Smooth muscle cell (in vitro differentiated cells): ENCODE measurements around the gene WWTR1. TPM values are rescaled to one million over a fixed set of nuclear protein-coding genes. Genes with fewer than 3 reads are reported as not detected.

Source experiments
- DNase-seq: peaks from one replicate; lab custom pipeline; 2025; ENCODE audit not compliant: unreplicated experiment; lab: John Stamatoyannopoulos, UW
- H2AFZ ChIP-seq: fragments of 200-600 bp; sonication (generic); 2 replicates; pipeline ENCODE4 v1.6.0; 2016; ENCODE audit warnings: antibody characterized with exemption, low read depth, mild to moderate bottlenecking
- H3F3A ChIP-seq: fragments of 200-600 bp; sonication (generic); 2 replicates; pipeline ENCODE4 v1.6.0; 2017; ENCODE audit warnings: antibody characterized with exemption, low read depth
- H3K27ac ChIP-seq: fragments of 200-600 bp; sonication (generic); 2 replicates; pipeline ENCODE4 v1.5.1; 2016; ENCODE audit warnings: low read depth, mild to moderate bottlenecking
- H3K27me3 ChIP-seq: fragments of 200-600 bp; sonication (generic); 2 replicates; pipeline ENCODE4 v1.6.1; 2016; ENCODE audit warnings: low read depth, mild to moderate bottlenecking
- H3K36me3 ChIP-seq: fragments of 200-600 bp; sonication (generic); 2 replicates; pipeline ENCODE4 v1.5.1; 2016; ENCODE audit warnings: low read depth
- H3K4me1 ChIP-seq: fragments of 200-600 bp; sonication (generic); 2 replicates; pipeline ENCODE4 v1.5.1; 2016; ENCODE audit warnings: low read depth
- H3K4me2 ChIP-seq: fragments of 200-600 bp; sonication (generic); 2 replicates; pipeline ENCODE4 v1.6.0; 2016; ENCODE audit warnings: mild to moderate bottlenecking
- H3K4me3 ChIP-seq: fragments of 200-600 bp; sonication (generic); 2 replicates; pipeline ENCODE4 v1.5.1; 2016; ENCODE audit warnings: mild to moderate bottlenecking
- H3K79me2 ChIP-seq: fragments of 200-600 bp; sonication (generic); 2 replicates; pipeline ENCODE4 v1.6.0; 2016; ENCODE audit warnings: low read depth, mild to moderate bottlenecking
- H3K9ac ChIP-seq: fragments of 200-600 bp; sonication (generic); 2 replicates; pipeline ENCODE4 v1.6.0; 2016; ENCODE audit warnings: low read depth
- H3K9me3 ChIP-seq: fragments of 200-600 bp; sonication (generic); replicated peaks from 2 replicates; pipeline ENCODE4 v1.5.1; 2016; ENCODE audit warnings: low read depth
- H4K20me1 ChIP-seq: fragments of 200-600 bp; sonication (generic); 2 replicates; pipeline ENCODE4 v1.6.0; 2016; ENCODE audit warnings: low read depth
- WGBS: methylation state at CpG from one replicate; pipeline ENCODE4 v1.1.7; 2016; ENCODE audit warnings: low lambda C conversion rate; 5-methylcytosine and 5-hydroxymethylcytosine counted together
- polyA plus RNA-seq: library from polyadenylated mRNA; unstranded; fragments of >200 nt; fragmentation: Nextera tagmentation; extraction: Ambion mirVana; gene quantifications from 2 replicates; pipeline ENCODE4 v1.2.1, GENCODE V29; 2016
- total RNA-seq: library from RNA; depleted of rRNA; stranded (reverse); fragments of >200 nt; gene quantifications from 2 replicates; pipeline ENCODE4 v1.2.3, GENCODE V29; 2014
- TF ChIP-seq, protein P1 (sequence below): fragments of 200-600 bp; sonication (generic); IDR thresholded peaks from 2 replicates; pipeline ENCODE4 v1.5.1; 2017; ENCODE audit warnings: borderline replicate concordance, mild to moderate bottlenecking, antibody characterized with exemption; ENCODE audit not compliant: insufficient read depth, poor library complexity, severe bottlenecking

The WWTR1 gene
- total and polyA plus RNA-seq, 2 experiments from 2014 or later: 38.4 to 55.6 TPM

- H3K4me3 ChIP-seq: no peak overlapping the region
- peak overlapping the region; percentile 82 for H2AFZ ChIP-seq
- H3K27ac ChIP-seq: peak overlapping the region; percentile 15
- WGBS: 31% methylated on average over 10 of the region's 10 CpGs
- no peaks in the 10 kb centered on the region for H3K9me3 ChIP-seq
- TF ChIP-seq, protein P1, sequence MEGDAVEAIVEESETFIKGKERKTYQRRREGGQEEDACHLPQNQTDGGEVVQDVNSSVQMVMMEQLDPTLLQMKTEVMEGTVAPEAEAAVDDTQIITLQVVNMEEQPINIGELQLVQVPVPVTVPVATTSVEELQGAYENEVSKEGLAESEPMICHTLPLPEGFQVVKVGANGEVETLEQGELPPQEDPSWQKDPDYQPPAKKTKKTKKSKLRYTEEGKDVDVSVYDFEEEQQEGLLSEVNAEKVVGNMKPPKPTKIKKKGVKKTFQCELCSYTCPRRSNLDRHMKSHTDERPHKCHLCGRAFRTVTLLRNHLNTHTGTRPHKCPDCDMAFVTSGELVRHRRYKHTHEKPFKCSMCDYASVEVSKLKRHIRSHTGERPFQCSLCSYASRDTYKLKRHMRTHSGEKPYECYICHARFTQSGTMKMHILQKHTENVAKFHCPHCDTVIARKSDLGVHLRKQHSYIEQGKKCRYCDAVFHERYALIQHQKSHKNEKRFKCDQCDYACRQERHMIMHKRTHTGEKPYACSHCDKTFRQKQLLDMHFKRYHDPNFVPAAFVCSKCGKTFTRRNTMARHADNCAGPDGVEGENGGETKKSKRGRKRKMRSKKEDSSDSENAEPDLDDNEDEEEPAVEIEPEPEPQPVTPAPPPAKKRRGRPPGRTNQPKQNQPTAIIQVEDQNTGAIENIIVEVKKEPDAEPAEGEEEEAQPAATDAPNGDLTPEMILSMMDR: no peak
- H4K20me1 ChIP-seq: no peaks in the 10 kb centered on the region
- no peaks in the 10 kb centered on the region for H3K79me2 ChIP-seq
- peaks cover 10% of the 10 kb centered on the region for H3K4me1 ChIP-seq
- H3K27me3 ChIP-seq: no peaks in the 10 kb centered on the region
- no peak for DNase-seq
- H3K9ac ChIP-seq: no peak overlapping the region
- H3F3A ChIP-seq: peaks cover 6% of the 10 kb centered on the region
- peak overlapping the region; percentile 71 for H3K4me2 ChIP-seq
- H3K36me3 ChIP-seq: no peaks in the 10 kb centered on the region
These were observed 13.1 kb upstream of the WWTR1 start for GRCh38 chr3:149670742-149671492.

DNA sequence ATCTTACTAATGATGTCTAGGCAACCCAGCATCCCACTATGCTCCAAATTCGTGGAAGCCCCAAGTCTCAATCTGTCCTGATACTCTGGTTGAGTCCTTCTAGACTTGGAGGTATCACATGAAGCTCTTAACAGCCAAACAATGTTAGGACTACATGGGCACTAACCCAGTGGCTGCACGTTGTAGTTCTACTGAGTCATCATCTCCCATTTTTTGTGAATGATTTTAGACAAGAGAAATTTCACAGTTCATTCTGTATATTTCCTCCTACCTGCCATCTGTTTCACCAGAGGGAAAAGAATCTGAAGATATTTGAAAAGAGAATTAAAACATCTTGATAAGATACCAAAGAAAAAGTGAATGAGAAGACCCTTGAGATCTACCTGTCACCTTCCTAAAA lies 9.8 kb upstream of the WWTR1 start:
- H3K9ac ChIP-seq: no peak overlapping the region
- no peaks in the 10 kb centered on the region for H4K20me1 ChIP-seq
- no peaks in the 10 kb centered on the region for H3K36me3 ChIP-seq
- H3K79me2 ChIP-seq: no peaks in the 10 kb centered on the region
- DNase-seq: no peak
- H3K4me2 ChIP-seq: no peak overlapping the region
- H3F3A ChIP-seq: peaks cover 19% of the 10 kb centered on the region
- H3K27ac ChIP-seq: no peak overlapping the region
- peaks cover 10% of the 10 kb centered on the region for H3K4me1 ChIP-seq
- no peak overlapping the region for H2AFZ ChIP-seq
- 82% methylated on average over 2 of the region's 2 CpGs for WGBS
- H3K9me3 ChIP-seq: no peaks in the 10 kb centered on the region
- TF ChIP-seq, protein P1: no peak
- no peaks in the 10 kb centered on the region for H3K27me3 ChIP-seq
- H3K4me3 ChIP-seq: no peak overlapping the region

DNA sequence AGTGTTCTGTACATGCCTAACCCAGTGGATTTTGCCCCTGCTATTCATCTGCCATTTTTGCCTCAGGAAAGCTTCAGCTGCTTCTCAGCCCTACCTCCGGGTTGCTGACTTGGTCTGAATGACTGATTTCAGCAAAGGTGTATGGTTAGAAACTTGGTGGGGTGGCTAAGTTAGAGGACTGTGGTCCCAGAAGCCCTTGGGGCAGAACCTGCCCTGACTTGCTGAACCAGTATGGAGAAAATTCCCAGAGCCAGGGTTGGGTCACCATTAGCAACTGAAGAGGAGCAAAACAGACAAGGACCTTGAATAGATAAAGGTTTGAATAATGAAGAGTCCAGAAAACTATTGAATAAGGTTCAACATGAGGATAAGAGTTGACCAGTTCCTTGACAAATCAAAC lies 6.1 kb upstream of the WWTR1 start:
- Histone ChIP-seq H3K4me2 (no peak overlapping the region), H3K27ac (peak overlapping the region; percentile 46), H3K4me3 (no peak overlapping the region), H3K27me3 (no peaks in the 10 kb centered on the region), H3K4me1 (peaks cover 2% of the 10 kb centered on the region), H3F3A (peaks cover 23% of the 10 kb centered on the region), H3K79me2 (no peaks in the 10 kb centered on the region), H3K9ac (no peak overlapping the region), H3K9me3 (no peaks in the 10 kb centered on the region), H2AFZ (no peak overlapping the region), H3K36me3 (no peaks in the 10 kb centered on the region), H4K20me1 (no peaks in the 10 kb centered on the region)
- TF ChIP-seq, protein P1: no peak
- no peak for DNase-seq
- WGBS: 62% methylated on average over 1 of the region's 1 CpG
